IPS-18c (cell line): ENCODE data around the gene MIER2.

Experiments used
- H3K4me3 ChIP-seq: 2 replicates; pipeline ENCODE4 v1.7.0; 2013; ENCODE audit warnings: low read depth, mild to moderate bottlenecking, low read length, moderate library complexity; ENCODE audit not compliant: insufficient read depth
- H3K9me3 ChIP-seq: one replicate; pipeline ENCODE4 v1.6.1; 2013; ENCODE audit warnings: mild to moderate bottlenecking, low read length, moderate library complexity; ENCODE audit not compliant: control insufficient read depth, insufficient read depth

MIER2 gene

DNA sequence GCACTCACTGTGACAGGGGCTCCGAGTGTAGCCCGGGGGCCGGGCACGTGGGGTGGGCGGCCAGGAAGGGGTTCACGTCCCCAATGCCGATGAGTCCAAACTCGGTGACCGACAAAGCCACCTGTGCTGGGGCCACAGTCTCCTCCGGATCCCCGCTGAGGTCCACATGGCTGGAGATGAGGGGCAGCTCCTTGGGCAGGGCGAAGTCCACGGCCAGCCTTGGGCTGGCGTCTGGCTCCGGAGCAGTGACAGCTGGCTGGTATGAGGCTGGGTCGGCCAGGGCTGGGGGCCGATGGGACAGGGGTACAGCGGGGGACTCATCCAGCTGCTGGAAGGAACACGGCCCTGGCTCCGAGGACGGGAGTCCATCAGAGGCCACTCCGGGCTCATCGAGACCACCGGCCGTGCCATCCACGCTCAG is 37.5 kb downstream of the MIER2 start:
- Histone ChIP-seq H3K4me3 (no peak overlapping the region), H3K9me3 (no peaks in the 10 kb centered on the region)

DNA sequence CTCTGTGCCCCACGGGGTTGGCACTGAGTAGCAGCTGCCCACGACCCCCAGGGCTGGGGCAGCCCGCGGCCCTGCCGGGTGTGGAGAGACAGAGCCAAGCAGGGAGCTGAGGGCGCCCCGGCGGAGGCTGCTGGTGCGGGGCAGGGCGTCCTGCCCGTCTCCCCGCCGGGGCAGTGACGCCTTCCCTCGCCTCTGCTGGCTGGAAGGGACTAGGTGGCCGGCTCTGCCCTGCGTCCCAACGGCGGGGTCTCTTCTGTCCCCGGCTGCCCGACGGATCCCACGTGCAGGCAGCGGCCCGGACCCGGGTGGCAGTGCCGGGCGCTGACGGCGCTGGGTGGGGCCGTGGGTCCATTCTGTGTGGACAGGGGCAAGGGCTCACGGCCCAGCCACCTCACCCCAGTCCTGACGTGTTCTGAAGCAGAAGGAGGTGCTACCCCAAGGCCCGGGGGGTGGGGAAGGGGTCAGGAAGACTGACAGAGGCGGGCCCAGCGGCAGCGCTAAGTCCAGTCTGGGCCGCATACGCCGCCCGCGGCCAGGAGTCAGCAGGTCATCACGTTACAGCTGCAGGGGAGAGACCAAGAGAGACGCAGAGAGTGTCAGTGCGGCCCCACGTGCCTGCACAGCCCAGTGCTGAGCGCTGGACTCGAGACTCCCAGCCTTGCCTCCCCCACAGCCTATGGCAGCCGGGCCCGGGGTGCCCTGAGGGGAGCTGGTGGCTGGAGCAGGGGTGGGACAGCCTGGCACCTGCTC is 38.3 kb downstream of the MIER2 start:
- H3K4me3 ChIP-seq = no peak overlapping the region

DNA sequence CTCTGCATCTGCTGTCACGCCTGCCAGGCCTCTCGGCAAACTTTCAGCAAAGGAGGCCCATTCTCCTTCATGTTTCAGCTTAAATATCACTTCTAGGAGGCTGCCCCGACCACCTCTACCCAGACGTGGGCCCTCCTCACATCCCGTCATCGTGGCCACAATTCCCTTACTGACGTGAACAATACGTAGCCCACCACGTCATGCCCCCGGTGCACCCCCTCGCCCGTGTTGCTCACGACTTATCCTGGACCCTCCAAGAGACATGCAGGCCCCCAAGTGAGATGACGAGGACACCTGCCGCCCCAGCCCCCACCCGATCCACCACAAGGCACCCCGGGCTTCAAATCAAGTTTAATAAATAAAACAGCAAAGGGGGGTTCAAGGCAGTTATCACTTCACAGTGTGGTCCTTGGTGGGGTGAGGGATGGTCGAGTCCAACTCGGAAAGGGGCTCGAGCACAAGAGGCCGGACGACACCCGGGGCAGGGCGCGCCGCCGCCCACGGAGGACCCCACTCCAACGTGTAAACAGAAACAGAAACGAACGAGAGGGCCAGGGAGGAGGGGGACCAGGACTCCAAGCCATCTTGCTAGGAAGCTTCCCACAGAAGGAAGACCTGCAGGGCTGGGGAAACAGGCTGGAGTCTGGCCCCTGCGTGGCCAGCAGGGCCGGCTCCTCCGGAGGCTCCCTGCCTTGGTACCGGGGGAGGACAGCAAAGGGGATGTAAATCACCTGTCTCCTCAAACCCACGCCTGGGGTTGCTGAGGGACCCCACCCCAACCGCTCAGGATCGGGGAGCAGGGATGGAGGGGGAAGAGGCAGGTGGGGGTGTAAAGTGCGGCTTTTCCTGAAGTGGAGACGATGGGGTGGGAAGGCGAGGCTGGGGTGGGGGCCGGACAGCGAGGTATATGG is 39.1 kb downstream of the MIER2 start:
- H3K9me3 ChIP-seq = no peaks in the 10 kb centered on the region
- no peak overlapping the region for H3K4me3 ChIP-seq

More for the DNA sequence above, 38.3 kb downstream of the MIER2 start:
- H3K9me3 ChIP-seq = no peaks in the 10 kb centered on the region

DNA sequence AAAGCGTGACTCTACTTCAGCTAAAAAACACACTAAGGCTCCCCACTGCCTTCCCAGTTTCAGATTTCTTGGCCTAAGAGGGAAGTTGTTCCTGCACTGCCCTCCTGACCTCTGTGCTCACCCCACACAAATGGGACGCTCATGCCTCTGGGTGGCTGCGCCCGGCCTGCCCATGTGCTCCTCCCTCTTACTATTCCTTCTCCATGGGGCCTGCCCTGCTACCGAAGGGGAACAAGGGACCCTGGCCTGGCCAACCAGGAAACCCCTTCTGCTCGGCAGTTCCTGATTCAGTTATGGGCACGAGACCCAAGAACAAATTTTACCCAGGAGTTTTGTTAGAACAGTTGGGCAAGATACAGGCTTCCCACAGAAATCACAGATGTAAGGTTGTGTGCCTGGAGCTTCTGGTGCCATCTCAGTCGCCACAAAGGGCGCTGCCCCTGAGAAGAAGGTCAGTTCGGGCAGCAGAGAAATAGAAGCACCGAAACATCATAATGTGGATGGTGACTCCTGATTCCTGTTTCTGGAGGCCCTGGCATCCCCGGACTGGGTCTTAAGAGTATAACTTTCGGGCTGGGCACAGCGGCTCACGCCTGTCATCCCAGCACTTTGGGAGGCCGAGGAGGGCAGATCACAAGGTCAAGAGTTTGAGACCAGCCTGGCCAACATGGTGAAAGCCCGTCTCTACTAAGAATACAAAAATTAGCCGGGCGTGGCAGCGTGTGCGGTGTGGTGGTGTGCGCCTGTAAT is 47.9 kb downstream of the MIER2 start:
- Histone ChIP-seq H3K9me3 (peaks cover 3% of the 10 kb centered on the region), H3K4me3 (no peak overlapping the region)

DNA sequence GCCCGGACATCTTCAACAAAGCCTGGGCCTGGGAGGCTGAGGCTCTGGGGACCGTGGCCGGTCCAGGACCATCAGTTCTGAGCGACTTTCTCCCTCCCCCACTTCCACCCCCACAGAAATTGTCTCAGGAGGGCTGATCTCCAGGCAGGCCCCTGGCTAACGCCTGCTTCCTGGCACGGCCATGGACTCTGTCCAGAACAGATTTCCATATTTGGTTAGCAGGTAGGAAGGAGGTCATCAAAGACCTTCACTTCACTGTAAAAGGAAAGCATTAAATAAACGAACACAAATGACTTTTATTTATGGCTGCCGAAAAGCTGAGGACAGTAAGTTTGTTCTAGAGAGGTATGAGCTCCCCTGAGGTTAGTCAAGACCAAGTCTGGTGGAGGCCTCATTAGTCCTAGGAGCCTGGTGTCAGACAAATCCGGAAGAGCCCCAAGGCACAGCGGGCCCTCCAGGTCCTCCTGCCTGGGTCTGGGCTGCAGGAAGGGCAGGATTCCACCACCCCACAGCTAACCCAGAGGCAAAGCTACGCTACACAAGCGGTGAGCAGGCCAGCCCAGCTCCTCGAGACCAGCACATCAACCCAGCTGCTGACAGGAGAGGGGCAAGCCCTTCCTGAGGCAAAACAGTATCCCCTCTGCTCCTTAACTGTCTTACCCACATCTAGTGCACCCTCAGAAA is 48.8 kb downstream of the MIER2 start:
- Histone ChIP-seq H3K9me3 (peaks cover 3% of the 10 kb centered on the region), H3K4me3 (no peak overlapping the region; the same call in 1 of the 2 replicates)

DNA sequence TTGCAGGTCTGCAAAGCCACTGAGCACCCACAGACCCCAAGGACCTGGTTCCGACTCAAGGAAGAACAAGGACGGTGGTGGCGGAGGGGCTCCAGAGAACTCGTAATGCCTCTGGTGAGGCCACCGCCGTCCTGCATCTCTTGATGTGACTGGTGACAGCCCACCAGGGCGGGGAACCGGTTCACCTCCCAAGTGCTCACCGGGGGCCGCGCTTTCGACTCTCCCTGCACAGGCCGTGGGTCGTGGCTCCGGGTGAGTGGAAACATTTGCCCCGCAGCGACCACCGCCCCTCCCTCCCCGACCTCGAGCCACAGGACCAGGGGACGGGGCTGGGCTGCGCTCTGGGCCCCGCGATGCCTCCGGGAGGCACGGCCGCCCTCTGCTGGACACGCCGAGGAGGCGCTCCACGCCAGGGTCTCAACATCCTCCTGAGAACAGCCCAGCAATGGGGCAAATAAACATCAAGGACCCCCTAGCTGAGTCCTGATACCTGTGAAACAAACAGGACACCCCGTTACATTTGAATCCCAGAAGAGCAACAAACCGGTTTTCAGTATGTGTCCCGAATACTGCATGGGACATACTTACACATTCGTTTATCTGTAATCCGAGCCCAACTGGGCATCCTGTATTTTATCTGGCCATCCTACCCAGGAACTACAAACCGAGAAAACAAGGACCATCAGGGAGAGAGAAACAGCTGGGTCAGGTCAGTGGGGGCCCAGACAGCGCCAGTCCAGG is 49.5 kb downstream of the MIER2 start:
- Histone ChIP-seq H3K4me3 (0 out of 2 replicates have a peak overlapping the region, but pooled peaks have one; percentile 21), H3K9me3 (peaks cover 3% of the 10 kb centered on the region)

DNA sequence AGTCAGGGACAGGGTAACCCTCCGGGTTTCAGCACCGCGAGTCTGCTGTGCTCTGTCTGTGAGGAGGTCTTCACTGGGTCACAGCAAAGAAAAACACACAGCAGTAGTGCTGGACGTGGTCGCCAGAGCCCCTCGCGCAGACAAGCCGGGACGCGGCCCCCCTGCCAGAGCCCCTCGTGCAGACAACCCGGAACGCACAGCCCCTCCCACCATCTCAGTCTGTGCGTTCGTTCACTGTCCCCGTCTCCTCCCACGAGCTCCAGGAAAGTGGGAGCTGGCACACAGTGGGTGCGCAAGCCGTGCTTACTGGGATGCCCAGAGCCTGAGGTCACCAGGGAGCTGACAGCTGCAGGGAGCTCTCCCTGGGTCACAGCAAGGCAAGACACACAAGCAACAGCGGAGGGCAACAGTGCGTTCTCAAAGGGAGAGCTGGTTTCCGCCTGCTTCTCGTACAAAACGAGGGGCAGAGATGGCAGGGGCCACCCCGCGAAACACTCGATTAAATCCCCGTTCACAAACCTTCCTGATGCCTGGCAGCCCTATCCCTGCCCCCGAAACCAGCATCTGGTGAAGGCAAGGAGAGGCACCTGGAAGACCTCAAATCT is 50.2 kb downstream of the MIER2 start:
- Histone ChIP-seq H3K9me3 (peaks cover 3% of the 10 kb centered on the region), H3K4me3 (peak overlapping the region; percentile 21; the same call in 1 of the 2 replicates)

DNA sequence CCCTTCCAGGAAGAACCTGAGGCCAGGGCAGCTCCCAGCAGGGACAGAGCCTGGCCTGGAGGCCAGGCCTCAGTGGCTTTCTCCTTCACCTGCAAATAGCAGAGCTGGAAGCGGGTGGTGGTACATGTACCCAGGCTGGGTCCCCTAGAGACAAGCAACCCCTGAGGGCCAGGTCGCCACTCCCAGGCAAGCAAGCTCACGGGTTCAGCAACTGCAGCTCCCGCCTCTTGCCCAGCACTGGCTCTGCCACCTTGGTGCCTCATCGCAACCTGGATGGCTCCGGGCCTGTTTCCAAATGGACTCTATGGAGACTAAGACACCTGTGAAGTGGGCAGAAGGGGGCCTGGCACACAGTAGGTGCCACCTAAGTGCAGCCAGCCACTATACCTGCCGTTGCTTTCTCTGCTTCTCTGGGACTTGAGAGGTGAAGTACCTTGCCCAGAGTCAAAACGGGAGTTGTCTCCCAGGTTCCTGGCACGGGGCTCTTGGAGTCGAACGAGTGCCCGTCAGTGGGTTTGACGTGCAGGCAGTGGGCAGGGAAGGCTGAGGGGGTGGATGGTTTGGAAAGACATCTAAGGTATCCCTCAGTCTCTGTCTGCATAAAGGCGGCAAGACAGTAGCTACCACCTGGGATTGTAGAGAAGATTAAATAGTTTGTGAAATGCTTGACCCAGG is 51.0 kb downstream of the MIER2 start:
- Histone ChIP-seq H3K4me3 (no peak overlapping the region), H3K9me3 (peaks cover 3% of the 10 kb centered on the region)

DNA sequence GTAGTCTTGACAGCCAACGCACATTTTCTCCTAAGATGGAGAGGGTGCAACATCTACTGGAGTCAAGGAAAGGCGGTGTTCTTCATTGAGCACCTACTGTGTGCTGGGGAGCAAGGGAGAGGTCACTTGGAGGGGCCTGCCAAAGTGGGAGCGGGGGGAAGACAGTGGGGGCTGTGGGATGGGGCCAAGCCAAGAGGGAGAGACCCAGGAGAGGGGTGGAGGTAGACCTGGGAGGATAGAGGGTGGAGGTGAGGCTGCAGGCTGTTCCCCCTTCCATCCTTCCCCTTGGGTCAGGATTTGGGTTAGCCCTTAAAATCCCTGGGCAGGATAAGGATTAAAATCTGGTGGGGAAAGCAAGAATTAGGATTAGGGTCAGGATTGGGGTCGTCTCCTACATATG is 51.6 kb downstream of the MIER2 start:
- peaks cover 3% of the 10 kb centered on the region for H3K9me3 ChIP-seq

DNA sequence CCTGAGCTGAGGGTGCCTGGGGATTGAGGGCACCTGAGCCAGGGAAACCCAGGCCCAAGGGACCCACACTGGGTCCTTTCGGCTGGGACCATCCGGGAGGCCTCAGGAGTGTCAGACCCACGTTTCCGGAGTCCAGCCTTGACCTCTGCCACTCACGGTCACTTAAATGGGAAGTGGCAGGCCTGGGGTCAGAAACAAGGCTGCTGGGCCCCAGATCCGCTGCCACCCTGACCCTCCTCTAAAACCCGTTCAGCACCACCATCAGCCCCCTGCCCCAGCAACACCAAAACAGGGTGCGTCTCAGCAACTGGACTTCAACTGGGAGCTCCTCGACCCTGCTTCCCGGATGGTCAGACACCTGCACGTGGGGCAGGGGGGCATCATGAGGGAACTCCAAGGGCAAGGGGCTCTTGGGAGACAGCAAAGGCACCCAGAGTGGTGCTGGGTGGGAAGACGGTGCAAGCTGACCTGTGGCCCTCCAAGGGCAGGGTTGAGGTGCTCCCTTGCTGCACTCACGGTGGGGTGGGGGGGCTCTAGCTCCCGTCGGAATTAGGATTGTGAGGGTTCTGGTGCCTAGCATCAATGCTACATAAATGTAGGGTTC is 52.2 kb downstream of the MIER2 start:
- no peak overlapping the region for H3K4me3 ChIP-seq
- H3K9me3 ChIP-seq = peaks cover 3% of the 10 kb centered on the region

More for the DNA sequence above, 51.6 kb downstream of the MIER2 start:
- no peak overlapping the region for H3K4me3 ChIP-seq

DNA sequence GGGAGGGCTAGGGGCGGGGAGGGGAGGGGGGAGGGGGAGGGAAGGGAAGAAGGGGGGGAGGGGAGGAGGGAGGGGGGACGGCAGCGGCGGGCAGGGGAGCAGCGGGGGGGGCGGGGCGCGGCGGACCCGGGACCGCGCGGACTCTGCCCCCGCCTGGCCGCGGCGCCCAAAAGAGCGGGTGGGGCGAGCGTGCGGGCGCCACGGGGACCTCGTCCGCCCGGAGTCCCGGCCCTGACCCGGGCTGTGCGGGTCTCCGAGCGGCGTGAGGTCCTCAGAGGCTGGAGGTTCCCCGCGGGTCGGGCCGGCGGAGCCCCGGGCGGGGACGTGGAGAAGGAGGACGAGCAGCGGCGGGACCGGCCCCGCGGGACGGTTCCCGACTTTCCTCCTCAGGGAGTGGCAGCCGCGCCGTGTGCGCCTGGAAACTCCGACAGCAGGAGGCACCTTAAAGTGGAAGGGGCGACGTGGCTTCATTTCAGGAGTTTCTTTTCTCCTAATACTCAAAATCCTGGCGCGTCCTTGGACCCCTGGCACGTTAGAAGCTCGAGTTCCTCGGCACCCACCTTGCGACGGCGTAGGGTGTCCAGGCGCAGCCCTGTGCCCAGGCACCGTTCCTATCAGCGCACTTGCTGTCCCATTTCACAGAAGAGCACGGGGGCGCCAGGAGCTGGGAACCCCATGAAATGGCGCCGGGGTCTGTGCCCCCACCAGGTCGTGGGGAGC is 52.9 kb downstream of the MIER2 start:
- Histone ChIP-seq H3K9me3 (peaks cover 3% of the 10 kb centered on the region), H3K4me3 (no peak overlapping the region)

DNA sequence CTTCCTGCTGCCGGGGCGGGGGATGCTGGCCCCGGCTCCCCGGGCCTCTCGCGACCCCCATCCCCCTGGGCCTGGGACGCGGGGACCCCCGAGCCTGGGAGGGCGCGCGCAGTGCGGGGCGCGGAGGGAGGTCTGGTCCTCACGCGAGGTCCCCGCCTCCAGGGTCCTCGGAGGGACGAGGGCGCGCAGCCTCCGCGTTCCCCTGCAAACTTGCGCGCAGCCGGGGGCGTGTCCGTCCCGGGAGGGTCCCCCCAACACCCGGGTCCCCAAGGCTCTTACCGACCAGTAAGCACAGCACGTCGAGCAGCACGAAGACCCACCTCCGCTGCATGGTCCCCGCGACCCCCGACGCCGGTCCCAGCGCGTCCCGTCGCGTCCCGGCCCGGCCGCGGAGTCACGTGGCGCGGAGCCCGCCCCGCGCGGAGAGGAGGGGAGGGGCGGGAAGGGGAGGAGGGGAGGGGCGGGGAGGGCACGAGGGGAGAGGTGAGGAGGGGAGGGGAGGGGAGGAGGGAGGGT is 53.5 kb downstream of the MIER2 start, which contains the start of gene PLPP2:
Gene PLPP2 (minus strand): TSS at position 398 of the 516 bp plus-strand sequence. CDS start 67 bp downstream, at position 331.
- peak within 1 kb of the TSS; percentile 45 for H3K4me3 ChIP-seq
- peaks cover 3% of the 10 kb centered on the region for H3K9me3 ChIP-seq

DNA sequence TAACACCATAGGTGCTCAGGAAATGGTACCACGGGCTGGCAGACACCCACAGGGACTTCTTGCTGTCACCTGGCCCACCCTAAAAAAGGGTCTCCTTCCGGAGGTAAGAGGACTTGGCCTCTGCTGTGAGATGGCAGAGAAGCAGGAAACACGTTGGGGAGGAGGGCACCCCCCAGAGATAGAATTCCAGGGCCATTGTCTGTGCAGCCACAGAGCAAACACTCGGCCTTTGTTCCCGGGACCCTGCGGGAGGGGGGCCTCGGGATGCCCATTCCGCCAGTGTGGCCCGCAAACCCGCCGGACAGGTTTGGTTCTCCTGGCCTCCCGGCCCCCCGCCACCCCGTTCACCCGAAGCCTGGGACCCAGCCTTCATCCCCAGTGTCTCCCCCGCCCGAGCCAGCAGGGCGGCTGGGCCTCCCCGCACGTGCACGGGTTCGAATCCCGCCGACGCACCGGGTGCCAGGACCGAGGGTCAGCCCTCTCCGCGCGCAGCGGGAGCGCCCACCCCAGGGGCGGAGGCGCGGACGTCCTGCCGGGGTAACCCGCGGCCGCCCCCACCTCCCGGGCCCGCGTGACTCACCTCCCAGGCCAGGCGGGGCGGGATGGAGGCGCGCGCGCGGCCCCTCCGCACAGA is 54.1 kb downstream of the MIER2 start:
- peak overlapping the region; percentile 45 for H3K4me3 ChIP-seq
- H3K9me3 ChIP-seq = peaks cover 3% of the 10 kb centered on the region
